GM18868 (cell line): ENCODE data around the gene RBM10.
"Not testable (repeated sequence)": the region's sequence is repeated elsewhere in the genome, so short reads cannot be mapped to it uniquely, and the experiment has no call there.

Source experiments
- ATAC-seq: cut with Tn5 transposase; IDR thresholded peaks from one replicate; pipeline ENCODE4 v1.9.1; 2021; ENCODE audit warnings: mild to moderate bottlenecking, moderate library complexity; ENCODE audit not compliant: unreplicated experiment

The RBM10 gene

GRCh38 chrX:47144626-47145394 is at the start of gene RBM10, which contains the start of gene NDUFB11:
TSS of gene RBM10 (plus strand) at chrX:47145221. CDS start at chrX:47147482, 2,261 bp downstream.
TSS of gene NDUFB11 (minus strand) at chrX:47144702. CDS start at chrX:47144679, 23 bp downstream.
- peak; percentile 91 for ATAC-seq

- no peak for ATAC-seq
Observed at GRCh38 chrX:47097018-47097417, 48.0 kb upstream of the RBM10 start.

DNA sequence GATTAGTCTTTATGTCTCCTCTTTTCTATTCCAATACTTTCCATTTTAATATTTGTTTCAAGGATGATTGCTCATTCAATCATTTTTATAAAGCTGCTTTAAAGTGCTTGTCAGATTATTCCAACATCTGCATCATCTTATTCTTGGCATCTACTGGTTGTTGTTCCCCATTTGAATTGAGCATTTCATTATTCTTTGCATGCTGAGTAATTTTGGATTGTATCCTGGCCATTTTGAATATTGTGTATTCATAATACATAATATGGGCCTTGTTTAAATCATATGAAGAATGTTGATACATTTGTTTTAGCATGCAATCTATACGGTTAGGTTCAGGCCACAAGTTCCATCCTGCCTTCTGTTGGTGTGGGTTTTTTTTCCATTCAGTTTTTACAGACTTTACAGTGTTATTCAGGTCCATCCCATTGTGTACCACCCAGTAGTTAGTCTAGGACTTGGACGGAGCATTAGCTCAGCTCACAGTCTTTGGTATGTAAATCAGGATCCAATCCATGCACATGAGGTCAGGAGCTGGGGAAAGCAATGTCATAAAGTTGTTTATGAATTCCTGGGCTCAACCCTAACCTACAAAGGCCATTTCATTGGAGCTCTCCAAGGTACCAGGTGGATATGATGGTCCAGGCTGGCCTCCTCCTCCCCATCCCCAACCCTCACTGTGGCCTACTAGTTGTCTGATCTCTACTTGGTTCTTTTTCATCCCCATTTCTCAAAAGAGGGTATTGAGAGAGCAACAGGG is 46.5 kb upstream of the RBM10 start:
- no peak for ATAC-seq

- no peak for ATAC-seq
Observed at GRCh38 chrX:47101206-47101605, 43.8 kb upstream of the RBM10 start.

- not testable (repeated sequence) for ATAC-seq
Observed at GRCh38 chrX:47110936-47111615, 33.9 kb upstream of the RBM10 start.

DNA sequence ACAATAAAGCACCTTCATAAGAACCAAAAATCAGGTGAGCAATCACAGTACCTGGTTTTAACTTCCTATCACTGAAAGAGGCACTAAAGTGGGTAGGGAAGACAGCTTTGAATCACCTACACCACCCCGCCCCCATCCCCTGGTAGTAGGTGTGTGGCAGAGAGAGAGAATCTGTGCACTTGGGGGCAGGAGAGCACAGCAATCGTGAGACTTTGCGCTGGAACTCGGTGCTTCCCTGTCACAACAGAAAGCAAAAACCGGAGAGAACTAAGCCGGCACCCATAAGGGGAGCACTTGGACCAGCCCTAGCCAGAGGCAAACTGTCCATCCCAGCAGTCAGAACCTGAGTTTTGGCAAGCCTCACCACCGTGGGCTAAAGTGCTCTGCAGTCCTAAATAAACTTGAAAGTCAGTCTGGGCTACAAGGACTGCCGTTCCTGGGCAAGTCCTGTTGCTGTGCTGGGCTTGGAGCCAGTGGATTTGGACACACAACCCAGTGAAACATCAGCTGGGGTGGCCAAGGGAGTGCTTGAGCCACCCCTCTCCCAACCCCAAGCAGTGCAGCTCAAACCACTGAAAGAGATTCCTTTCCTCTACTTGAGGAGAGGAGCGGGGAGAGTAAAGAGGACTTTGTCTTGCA is 32.6 kb upstream of the RBM10 start:
- no peak for ATAC-seq

DNA sequence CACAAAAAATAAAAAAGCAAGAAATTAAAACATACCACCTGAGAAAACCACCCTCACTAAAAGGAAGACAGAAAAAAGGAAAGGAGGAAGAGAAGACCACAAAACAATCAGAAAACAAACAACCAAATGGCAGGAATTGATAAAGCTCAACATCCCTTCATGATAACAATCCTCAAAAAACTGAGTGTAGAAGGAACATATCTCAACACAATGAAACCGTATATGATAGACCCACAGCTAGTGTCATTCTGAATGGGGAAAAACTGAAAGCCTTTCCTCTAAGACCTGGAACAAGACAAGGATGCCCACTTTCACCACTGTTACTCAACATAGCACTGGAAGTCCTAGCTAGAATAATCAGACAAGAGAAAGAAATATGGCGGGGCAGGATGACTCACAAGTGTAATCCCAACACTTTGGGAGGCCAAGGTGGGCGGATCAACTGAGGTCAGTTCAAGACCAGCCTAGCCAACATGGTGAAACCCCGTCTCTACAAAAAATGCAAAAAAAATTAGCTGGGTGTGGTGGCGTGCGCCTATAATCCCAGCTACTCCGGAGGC is 28.4 kb upstream of the RBM10 start:
- ATAC-seq = not testable (repeated sequence)

- not testable (repeated sequence) for ATAC-seq
Observed at GRCh38 chrX:47124466-47124865, 20.6 kb upstream of the RBM10 start.

GRCh38 chrX:47129157-47129898 is 15.7 kb upstream of the RBM10 start:
- ATAC-seq = peak; percentile 99

- ATAC-seq = no peak
Observed at GRCh38 chrX:47129899-47130358, 15.1 kb upstream of the RBM10 start.

DNA sequence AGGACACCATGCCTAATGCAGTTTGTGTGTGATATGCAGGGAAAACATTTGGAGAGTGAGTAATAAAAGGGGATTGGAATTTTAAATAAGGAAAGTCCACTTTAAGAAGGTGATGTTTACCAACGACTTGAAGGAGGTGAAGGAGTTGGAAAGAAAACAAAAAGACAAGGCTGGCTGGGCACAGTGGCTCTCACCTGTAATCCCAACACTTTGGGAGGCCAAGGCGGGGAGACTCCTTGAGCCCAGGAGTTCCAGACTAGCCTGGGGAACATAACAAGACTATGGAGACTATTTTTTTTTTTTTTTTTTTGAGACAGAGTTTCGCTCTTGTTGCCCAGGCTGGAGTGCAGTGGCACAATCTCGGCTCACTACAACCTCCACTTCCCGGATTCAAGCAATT is 11.5 kb upstream of the RBM10 start:
- ATAC-seq = no peak

DNA sequence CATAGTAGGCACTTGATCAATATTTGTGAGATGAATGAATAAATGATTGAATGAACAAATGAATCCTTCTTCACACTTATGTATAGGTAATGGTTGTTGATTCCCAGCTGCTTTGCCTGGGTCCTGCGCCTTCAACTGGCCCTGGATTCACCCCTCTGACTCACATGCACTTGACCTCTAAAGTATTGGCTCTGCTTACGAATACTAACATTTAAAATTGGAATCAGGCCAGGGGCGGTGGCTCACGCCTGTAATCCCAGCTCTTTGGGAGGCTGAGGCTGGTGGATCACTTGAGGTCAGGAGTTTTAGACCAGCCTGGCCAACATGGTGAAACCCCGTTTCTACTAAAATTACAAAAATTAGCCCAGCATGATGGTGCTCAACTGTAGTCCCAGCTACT is 9.4 kb upstream of the RBM10 start:
- not testable (repeated sequence) for ATAC-seq

GRCh38 chrX:47138171-47138570 is 6.8 kb upstream of the RBM10 start:
- ATAC-seq = no peak

DNA sequence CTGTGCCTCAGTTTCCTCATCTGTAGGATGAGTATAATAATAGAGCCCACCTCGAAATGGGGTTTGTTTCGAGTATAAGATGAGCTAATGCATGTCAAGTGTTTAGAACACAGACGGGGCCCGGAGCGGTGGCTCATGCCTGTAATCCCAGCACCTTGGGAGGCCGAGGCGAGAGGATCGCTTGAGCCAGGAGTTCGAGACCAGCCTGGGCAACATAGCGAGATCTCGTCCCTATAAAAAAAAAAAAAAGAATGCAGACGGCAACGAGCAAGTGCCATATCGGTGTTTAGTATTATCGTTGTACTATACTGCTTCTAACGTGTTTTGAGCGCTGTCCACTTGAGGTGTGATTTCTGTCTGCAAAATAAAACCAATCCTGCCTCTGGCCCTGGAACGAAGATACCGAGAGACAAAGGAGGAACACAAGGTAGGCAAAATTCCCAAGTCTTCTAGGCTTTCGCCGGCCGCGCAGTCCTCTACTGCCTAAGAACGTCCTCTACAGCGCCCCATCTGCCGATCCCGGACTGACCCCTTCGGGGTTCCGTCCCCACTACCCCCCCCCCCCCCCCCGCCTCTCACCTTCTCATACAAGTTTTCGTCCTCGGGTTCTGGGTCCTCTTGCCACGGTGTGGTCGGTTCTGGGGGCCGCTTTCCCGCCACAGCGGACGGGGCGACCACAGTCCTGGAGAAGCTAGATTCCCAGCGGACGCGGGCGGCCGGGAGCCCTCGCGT is 961 bp upstream of the RBM10 start:
- ATAC-seq = peak; percentile 12

- peak; percentile 17 for ATAC-seq
Observed at GRCh38 chrX:47145395-47146120, 537 bp downstream of the RBM10 start.

DNA sequence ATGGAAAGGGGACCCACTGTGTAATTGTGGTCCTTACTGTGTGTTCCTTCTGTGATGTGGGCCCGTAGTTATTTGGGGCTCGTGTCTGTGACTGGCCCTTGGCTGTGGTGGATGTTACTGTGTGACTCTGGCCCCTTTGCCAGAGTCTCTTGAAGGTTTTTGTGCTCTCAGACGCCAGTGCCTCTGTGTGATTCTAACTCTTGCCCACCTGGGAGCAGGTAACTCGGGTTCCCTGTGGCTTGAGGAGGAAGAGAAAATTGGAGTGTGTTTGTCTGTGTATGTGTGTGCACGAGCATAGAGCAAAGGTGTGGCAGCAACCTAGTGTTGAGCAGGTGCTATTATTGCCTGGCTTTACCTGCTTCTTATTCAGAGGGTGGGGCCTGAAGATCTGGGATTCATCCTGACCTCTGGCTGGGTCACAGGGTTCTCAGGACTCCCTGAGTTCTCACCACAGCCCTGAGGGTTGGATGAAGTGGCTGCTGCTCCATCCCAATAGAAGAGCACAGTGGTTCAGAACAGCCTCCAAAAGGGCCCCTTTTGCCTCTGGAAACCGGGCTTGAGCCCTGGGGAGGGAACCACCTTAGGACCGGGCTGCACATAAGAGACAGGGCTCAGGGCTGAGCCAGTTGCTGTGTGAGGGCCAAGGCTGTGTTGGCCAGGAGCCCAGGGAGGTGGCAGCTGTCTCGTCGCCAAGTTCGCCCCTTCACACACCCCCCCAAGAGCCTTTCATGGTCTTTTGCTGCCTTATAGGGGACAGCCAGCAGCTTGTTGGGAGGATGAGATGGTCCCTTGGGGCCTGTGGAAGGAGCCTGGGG is 1.3 kb downstream of the RBM10 start:
- no peak for ATAC-seq

- no peak for ATAC-seq
Observed at GRCh38 chrX:47146936-47147859, 2.2 kb downstream of the RBM10 start.
